Endodermal cell (in vitro differentiated cells): Measurements from ENCODE around the gene DGKD. TPM values are rescaled to one million over a fixed set of nuclear protein-coding genes. Genes with fewer than 3 reads are reported as not detected.

Source experiments
- DNase-seq: peaks from one replicate; pipeline ENCODE4 v3.0.0-alpha.2; 2017
- H3K27ac ChIP-seq: 2 replicates; pipeline ENCODE4 v1.5.1; 2013; ENCODE audit warnings: mild to moderate bottlenecking, low read depth, low read length, moderate library complexity
- H3K27me3 ChIP-seq: 2 replicates; pipeline ENCODE4 v1.6.1; 2013; ENCODE audit warnings: mild to moderate bottlenecking, low read length, moderate library complexity; ENCODE audit not compliant: insufficient read depth, control insufficient read depth, poor library complexity, severe bottlenecking
- H3K36me3 ChIP-seq: 2 replicates; pipeline ENCODE4 v1.7.0; 2013; ENCODE audit warnings: mild to moderate bottlenecking, low read length, moderate library complexity; ENCODE audit not compliant: control insufficient read depth, insufficient read depth
- H3K4me1 ChIP-seq: one replicate; pipeline ENCODE4 v1.7.0; 2013; ENCODE audit warnings: low read length; ENCODE audit not compliant: control insufficient read depth, insufficient read depth
- H3K4me3 ChIP-seq: 2 replicates; pipeline ENCODE4 v1.5.1; 2013; ENCODE audit warnings: mild to moderate bottlenecking, low read length, moderate library complexity
- H3K9ac ChIP-seq: 2 replicates; pipeline ENCODE4 v1.6.1; 2013; ENCODE audit warnings: mild to moderate bottlenecking, low read length, moderate library complexity; ENCODE audit not compliant: poor library complexity, severe bottlenecking; ENCODE audit errors: extremely low read depth
- H3K9me3 ChIP-seq: 2 replicates; pipeline ENCODE4 v1.6.1; 2013; ENCODE audit warnings: mild to moderate bottlenecking, low read length, moderate library complexity; ENCODE audit not compliant: control insufficient read depth
- H3K27ac Mint-ChIP-seq: 2 replicates; pipeline ENCODE4 v1.8.0; 2020; ENCODE audit warnings: mixed read lengths
- H3K27me3 Mint-ChIP-seq: 2 replicates; pipeline ENCODE4 v1.8.0; 2021; ENCODE audit warnings: mild to moderate bottlenecking, mixed read lengths; ENCODE audit not compliant: insufficient read depth
- H3K36me3 Mint-ChIP-seq: 2 replicates; pipeline ENCODE4 v1.8.0; 2020; ENCODE audit warnings: low read depth, mixed read lengths
- H3K4me1 Mint-ChIP-seq: 2 replicates; pipeline ENCODE4 v1.8.0; 2020; ENCODE audit warnings: mixed read lengths
- H3K4me3 Mint-ChIP-seq: 2 replicates; pipeline ENCODE4 v1.8.0; 2020; ENCODE audit warnings: mild to moderate bottlenecking, moderate library complexity, mixed read lengths
- H3K9me3 Mint-ChIP-seq: 2 replicates; pipeline ENCODE4 v1.8.0; 2020; ENCODE audit warnings: mild to moderate bottlenecking, mixed read lengths
- CTCF ChIP-seq: fragments of 200-600 bp; sonication (generic); conservative IDR thresholded peaks from 2 replicates; pipeline ENCODE4 v1.5.0; 2021; ENCODE audit warnings: antibody characterized with exemption, mild to moderate bottlenecking
- WGBS, 2 experiments: methylation state at CpG; one replicate each; pipeline versions ENCODE4 v1.1.5 to v1.1.7; 2013; ENCODE audit warnings: missing lambda C conversion rate in 2 of 2, mixed read lengths in 1 of 2; ENCODE audit not compliant: insufficient coverage in 1 of 2, insufficient read length in 1 of 2; 5-methylcytosine and 5-hydroxymethylcytosine counted together
- total RNA-seq, 2 donors: library from RNA; stranded (reverse); fragmentation: NEBNext Ultra II Directional in 1 of 2; extraction: Animal tissue kit (Norgen Biotek cat#: 25700) in 1 of 2; gene quantifications; 2 replicates in 1 of 2; 3 replicates in 1 of 2; pipeline ENCODE4 v1.2.1, GENCODE V29; 2021

DGKD gene
- total RNA-seq, 2 donors from 2014 or later = 39.2 to 46.9 TPM

DNA sequence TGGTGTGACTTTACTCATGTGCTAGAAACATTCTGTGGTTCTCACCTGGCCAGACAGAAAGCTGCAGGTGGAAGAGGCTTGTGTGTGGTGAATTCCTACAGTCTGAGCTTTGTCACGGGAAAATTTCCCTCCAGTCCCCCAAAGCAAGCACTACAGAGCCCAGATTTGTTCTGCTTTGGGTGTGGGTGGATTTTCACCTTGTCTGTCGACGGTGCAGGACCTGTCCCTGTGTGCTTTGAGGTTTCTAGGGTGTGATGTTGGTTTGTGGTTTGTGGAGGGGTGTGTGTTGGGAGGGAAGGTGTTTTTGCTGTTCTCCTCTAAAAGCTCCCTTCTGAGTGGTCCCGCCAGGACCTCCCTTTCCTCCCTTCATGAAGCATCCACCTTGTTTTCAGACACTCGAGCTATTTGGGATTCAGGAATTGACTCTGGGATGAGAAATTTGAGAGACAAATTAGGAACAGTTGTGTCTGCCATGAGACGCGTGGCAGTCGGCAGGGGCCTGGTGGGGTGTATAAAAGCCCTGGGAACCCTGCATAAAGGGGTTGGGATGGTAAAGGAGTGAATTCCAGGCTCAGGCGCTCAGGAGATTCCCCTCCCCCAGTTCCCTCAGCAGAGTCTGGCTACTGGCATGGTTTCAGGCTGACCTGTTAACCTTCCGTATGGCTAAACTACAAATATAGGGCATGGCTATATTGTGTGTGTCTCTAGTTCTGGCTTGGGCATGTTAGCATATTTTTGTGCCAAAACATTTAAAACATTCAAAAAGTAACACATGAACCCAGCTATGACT is 65.5 kb downstream of the DGKD start:
- Mint-ChIP-seq H3K36me3 (peaks cover 14% of the 10 kb centered on the region), H3K9me3 (no peaks in the 10 kb centered on the region), H3K4me3 (no peak overlapping the region), H3K27ac (peak overlapping the region; percentile 22), H3K27me3 (peaks cover 2% of the 10 kb centered on the region), H3K4me1 (peaks cover 54% of the 10 kb centered on the region)
- Histone ChIP-seq H3K9me3 (no peaks in the 10 kb centered on the region), H3K4me3 (no peak overlapping the region), H3K27me3 (no peaks in the 10 kb centered on the region), H3K27ac (no peak overlapping the region), H3K9ac (no peak overlapping the region), H3K4me1 (peaks cover 11% of the 10 kb centered on the region), H3K36me3 (no peaks in the 10 kb centered on the region)
- no peak for DNase-seq
- 33 to 74% methylated on average over 3 to 10 of the region's 10 CpGs for WGBS, 2 experiments
- no peak for TF ChIP-seq CTCF

- no peak for DNase-seq
- Mint-ChIP-seq H3K36me3 (peaks cover 14% of the 10 kb centered on the region), H3K4me1 (peaks cover 47% of the 10 kb centered on the region), H3K4me3 (no peak overlapping the region), H3K27me3 (no peaks in the 10 kb centered on the region), H3K27ac (no peak overlapping the region), H3K9me3 (peaks cover 4% of the 10 kb centered on the region)
- Histone ChIP-seq H3K4me3 (no peak overlapping the region), H3K9me3 (peaks cover 1% of the 10 kb centered on the region), H3K4me1 (peaks cover 11% of the 10 kb centered on the region), H3K27me3 (no peaks in the 10 kb centered on the region), H3K27ac (no peak overlapping the region), H3K36me3 (no peaks in the 10 kb centered on the region), H3K9ac (no peak overlapping the region)
- WGBS, 2 experiments = 91 to 95% methylated on average over 12 to 14 of the region's 14 CpGs
- TF ChIP-seq CTCF = no peak
These were observed 67.0 kb downstream of the DGKD start for GRCh38 chr2:233421091-233421816.

GRCh38 chr2:233422050-233422639 is 67.9 kb downstream of the DGKD start:
- Histone ChIP-seq H3K9me3 (peaks cover 9% of the 10 kb centered on the region), H3K4me3 (no peak overlapping the region), H3K4me1 (peaks cover 11% of the 10 kb centered on the region), H3K27me3 (no peaks in the 10 kb centered on the region), H3K27ac (no peak overlapping the region), H3K36me3 (no peaks in the 10 kb centered on the region), H3K9ac (no peak overlapping the region)
- H3K9me3 Mint-ChIP-seq = peaks cover 8% of the 10 kb centered on the region
- no peak overlapping the region for H3K4me3 Mint-ChIP-seq
- H3K27me3 Mint-ChIP-seq = no peaks in the 10 kb centered on the region
- H3K27ac Mint-ChIP-seq = no peak overlapping the region
- no peak for TF ChIP-seq CTCF
- H3K4me1 Mint-ChIP-seq = peaks cover 40% of the 10 kb centered on the region
- H3K36me3 Mint-ChIP-seq = peaks cover 20% of the 10 kb centered on the region
- no peak for DNase-seq
- WGBS, 2 experiments = 91 to 100% methylated on average over 7 to 13 of the region's 13 CpGs
